ENCODE results near the gene DTNBP1.

DNA sequence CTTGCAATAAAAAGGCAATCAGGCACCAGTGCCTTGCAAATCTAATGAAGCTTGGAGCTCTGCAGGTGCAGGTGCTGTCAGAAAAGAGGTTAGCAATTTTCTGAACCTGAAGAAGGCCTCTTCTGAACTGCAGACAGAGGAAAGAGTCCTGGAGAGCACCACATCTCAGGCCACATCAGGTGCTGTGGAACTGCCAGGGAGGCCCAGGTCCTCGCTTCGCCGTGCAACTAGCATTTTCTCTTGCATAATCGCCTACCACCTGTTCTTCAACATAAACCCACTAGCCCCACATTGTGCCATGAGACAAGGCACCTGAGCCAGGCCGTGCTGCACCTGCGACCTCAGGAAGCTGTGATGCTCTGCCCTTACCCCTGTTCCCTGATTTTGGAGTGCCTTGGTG is 187.6 kb downstream of the DTNBP1 start:
- no peak for TF ChIP-seq POLR2A (IDR thresholded peaks at IDR 0.05; ENCODE audit: low read length)
- no peak for TF ChIP-seq GATA1 (IDR thresholded peaks at IDR 0.05; ENCODE audit: low read depth, low read length)

Data from erythroblast (primary cell).